MM.1S (cell line): ENCODE measurements around the gene BLOC1S3.

Experiments used
- DNase-seq: peaks from one replicate; pipeline ENCODE4 v3.0.0-alpha.2; 2015
- H2AFZ ChIP-seq: fragments of 300-600 bp; sonication (generic); 2 replicates; pipeline ENCODE4 v1.6.0; 2016; ENCODE audit warnings: antibody characterized with exemption, low read length
- H3F3A ChIP-seq: fragments of 300-600 bp; sonication (generic); 2 replicates; pipeline ENCODE4 v1.6.1; 2016; ENCODE audit warnings: mild to moderate bottlenecking, antibody characterized with exemption, low read length, moderate library complexity, mixed read lengths; ENCODE audit not compliant: insufficient read depth
- H3K27ac ChIP-seq: fragments of 300-600 bp; sonication (generic); 2 replicates; pipeline ENCODE4 v1.5.1; 2016; ENCODE audit warnings: mild to moderate bottlenecking, low read length
- H3K27me3 ChIP-seq: fragments of 300-600 bp; sonication (generic); replicated peaks from 2 replicates; pipeline ENCODE4 v1.6.0; 2016; ENCODE audit warnings: low read length; ENCODE audit not compliant: insufficient read depth
- H3K36me3 ChIP-seq: fragments of 300-600 bp; sonication (generic); replicated peaks from 2 replicates; pipeline ENCODE4 v1.6.1; 2016; ENCODE audit warnings: mild to moderate bottlenecking, low read length, mixed read lengths; ENCODE audit not compliant: insufficient read depth
- H3K4me1 ChIP-seq: fragments of 300-600 bp; sonication (generic); 2 replicates; pipeline ENCODE4 v1.6.1; 2016; ENCODE audit warnings: low read length, mixed read lengths
- H3K4me2 ChIP-seq: fragments of 300-600 bp; sonication (generic); 2 replicates; pipeline ENCODE4 v1.6.0; 2016; ENCODE audit warnings: low read depth, low read length
- H3K4me3 ChIP-seq: fragments of 300-600 bp; sonication (generic); 2 replicates; pipeline ENCODE4 v1.5.1; 2016; ENCODE audit warnings: low read length, mixed read lengths
- H3K79me2 ChIP-seq: fragments of 300-600 bp; sonication (generic); 2 replicates; pipeline ENCODE4 v1.6.1; 2016; ENCODE audit warnings: mixed run types, low read length, mixed read lengths
- H3K9ac ChIP-seq: fragments of 300-600 bp; sonication (generic); 2 replicates; pipeline ENCODE4 v1.6.1; 2016; ENCODE audit warnings: low read length, mixed read lengths
- H3K9me2 ChIP-seq: fragments of 300-600 bp; sonication (generic); replicated peaks from 2 replicates; pipeline ENCODE4 v1.6.1; 2016; ENCODE audit warnings: mild to moderate bottlenecking, low read length, mixed read lengths; ENCODE audit not compliant: insufficient read depth
- H3K9me3 ChIP-seq: fragments of 300-600 bp; sonication (generic); replicated peaks from 2 replicates; pipeline ENCODE4 v1.6.1; 2016; ENCODE audit warnings: mild to moderate bottlenecking, low read length, mixed read lengths; ENCODE audit not compliant: insufficient read depth
- H4K20me1 ChIP-seq: fragments of 300-600 bp; sonication (generic); 2 replicates; pipeline ENCODE4 v1.6.1; 2016; ENCODE audit warnings: mild to moderate bottlenecking, low read length, moderate library complexity, mixed read lengths; ENCODE audit not compliant: insufficient read depth
- EZH2 ChIP-seq: fragments of 300-600 bp; sonication (generic); optimal IDR thresholded peaks from 2 replicates; pipeline ENCODE3; 2017; ENCODE audit warnings: low read depth, mild to moderate bottlenecking, antibody characterized with exemption, low read length, mixed read lengths
- EZH2phosphoT487 ChIP-seq: fragments of 300-600 bp; sonication (generic); IDR thresholded peaks from 2 replicates; pipeline ENCODE4 v1.6.1; 2018; ENCODE audit warnings: antibody characterized with exemption, low read length
- TF ChIP-seq, protein P1 (sequence below): fragments of 300-600 bp; sonication (generic); IDR thresholded peaks from 2 replicates; pipeline ENCODE4 v1.5.1; 2016; ENCODE audit warnings: antibody characterized with exemption, low read length, mixed read lengths

The BLOC1S3 gene

DNA sequence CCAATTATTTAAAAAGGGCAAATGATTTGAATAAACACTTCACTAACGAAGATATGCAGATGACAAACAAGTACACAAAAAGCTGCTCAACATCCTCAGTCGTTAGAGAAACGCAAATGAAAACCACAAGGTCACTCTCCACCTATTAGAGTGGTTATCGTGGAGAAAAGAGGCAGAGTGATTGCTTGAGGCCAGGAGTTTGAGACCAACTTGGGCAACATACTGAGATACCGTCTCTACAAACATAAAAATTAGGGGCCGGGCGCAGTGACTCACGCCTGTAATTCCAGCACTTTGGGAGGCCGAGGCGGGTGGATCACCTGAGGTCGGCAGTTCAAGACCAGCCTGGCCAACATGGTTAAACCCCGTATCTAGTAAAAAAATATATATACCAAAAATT, 27.2 kb downstream of the BLOC1S3 start:
- H3K4me2 ChIP-seq, result no peak overlapping the region
- no peaks in the 10 kb centered on the region for H3F3A ChIP-seq
- no peaks in the 10 kb centered on the region for H3K9me3 ChIP-seq
- TF ChIP-seq EZH2 (no peak), EZH2phosphoT487 (no peak)
- TF ChIP-seq, protein P1, sequence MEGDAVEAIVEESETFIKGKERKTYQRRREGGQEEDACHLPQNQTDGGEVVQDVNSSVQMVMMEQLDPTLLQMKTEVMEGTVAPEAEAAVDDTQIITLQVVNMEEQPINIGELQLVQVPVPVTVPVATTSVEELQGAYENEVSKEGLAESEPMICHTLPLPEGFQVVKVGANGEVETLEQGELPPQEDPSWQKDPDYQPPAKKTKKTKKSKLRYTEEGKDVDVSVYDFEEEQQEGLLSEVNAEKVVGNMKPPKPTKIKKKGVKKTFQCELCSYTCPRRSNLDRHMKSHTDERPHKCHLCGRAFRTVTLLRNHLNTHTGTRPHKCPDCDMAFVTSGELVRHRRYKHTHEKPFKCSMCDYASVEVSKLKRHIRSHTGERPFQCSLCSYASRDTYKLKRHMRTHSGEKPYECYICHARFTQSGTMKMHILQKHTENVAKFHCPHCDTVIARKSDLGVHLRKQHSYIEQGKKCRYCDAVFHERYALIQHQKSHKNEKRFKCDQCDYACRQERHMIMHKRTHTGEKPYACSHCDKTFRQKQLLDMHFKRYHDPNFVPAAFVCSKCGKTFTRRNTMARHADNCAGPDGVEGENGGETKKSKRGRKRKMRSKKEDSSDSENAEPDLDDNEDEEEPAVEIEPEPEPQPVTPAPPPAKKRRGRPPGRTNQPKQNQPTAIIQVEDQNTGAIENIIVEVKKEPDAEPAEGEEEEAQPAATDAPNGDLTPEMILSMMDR, result no peak
- no peaks in the 10 kb centered on the region for H3K36me3 ChIP-seq
- no peak overlapping the region for H3K27ac ChIP-seq
- no peaks in the 10 kb centered on the region for H3K79me2 ChIP-seq
- no peak overlapping the region for H3K9ac ChIP-seq
- H3K27me3 ChIP-seq, result no peaks in the 10 kb centered on the region; the same call in 1 of the 2 replicates
- H3K9me2 ChIP-seq, result no peaks in the 10 kb centered on the region
- H3K4me3 ChIP-seq, result no peak overlapping the region
- no peaks in the 10 kb centered on the region for H3K4me1 ChIP-seq
- DNase-seq, result no peak
- H2AFZ ChIP-seq, result no peak overlapping the region
- no peaks in the 10 kb centered on the region for H4K20me1 ChIP-seq

DNA sequence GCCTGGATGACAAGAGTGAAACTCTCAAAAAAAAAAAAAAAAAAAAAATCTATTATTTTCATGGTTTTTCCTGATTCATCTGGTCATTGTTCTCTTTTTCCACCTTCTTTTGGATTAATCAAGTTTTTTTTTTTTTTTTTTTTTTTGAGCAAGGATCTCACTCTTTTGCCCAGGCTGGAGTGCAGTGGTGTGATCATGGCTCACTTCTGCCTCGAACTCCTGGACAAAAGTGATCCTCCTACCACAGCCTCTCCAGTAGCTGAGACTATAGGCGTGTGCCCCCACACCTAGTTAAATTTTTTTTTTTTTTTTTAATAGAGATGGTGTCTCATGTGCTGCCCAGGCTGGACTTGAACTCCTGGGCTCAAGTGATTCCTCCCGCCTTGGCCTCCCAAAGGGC, 27.7 kb downstream of the BLOC1S3 start:
- Histone ChIP-seq H3K27ac (no peak overlapping the region), H4K20me1 (no peaks in the 10 kb centered on the region), H3K9me3 (no peaks in the 10 kb centered on the region), H3F3A (no peaks in the 10 kb centered on the region), H3K4me3 (no peak overlapping the region), H3K4me1 (no peaks in the 10 kb centered on the region), H3K36me3 (no peaks in the 10 kb centered on the region), H3K9ac (no peak overlapping the region), H3K9me2 (no peaks in the 10 kb centered on the region), H2AFZ (no peak overlapping the region), H3K4me2 (no peak overlapping the region), H3K27me3 (no peaks in the 10 kb centered on the region; the same call in 1 of the 2 replicates), H3K79me2 (no peaks in the 10 kb centered on the region)
- no peak for DNase-seq
- TF ChIP-seq EZH2phosphoT487 (no peak), EZH2 (no peak)
- TF ChIP-seq, protein P1, result no peak

DNA sequence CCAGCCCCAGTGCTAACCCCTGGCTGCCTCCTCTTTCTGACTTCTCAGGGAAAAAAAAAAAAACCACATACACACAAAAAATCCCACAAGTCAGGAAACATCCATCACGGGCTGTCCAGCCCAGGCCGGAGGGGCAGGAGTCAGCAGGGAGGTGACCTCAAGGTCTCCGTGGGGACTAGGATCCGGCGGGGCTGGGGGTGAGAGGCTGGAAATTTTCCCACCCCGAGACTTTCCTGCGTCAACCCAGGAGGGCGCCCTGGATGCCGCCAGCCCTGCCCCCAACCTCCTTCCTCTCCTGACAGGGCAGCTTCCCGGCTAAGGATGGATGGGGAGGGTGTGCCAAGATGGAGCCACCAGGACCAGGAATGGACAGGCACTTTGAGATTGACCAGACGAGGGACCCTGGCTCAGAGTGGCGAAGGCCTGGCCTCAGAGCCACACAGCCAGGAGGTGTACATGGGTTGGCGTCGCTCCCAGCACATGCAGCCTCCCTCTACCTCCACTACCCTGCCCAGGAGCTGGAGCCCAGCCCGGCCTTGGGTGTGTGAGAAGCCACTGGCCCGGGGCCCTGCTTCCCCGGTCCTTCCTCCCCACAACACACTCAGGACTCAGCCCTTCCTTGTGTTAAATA, 33.3 kb downstream of the BLOC1S3 start:
- Histone ChIP-seq H3K27me3 (peaks cover 39% of the 10 kb centered on the region), H3K9me2 (no peaks in the 10 kb centered on the region), H3K4me1 (no peaks in the 10 kb centered on the region), H3F3A (no peaks in the 10 kb centered on the region), H3K36me3 (no peaks in the 10 kb centered on the region), H2AFZ (no peak overlapping the region), H3K79me2 (no peaks in the 10 kb centered on the region), H4K20me1 (no peaks in the 10 kb centered on the region), H3K4me2 (no peak overlapping the region), H3K9ac (no peak overlapping the region), H3K4me3 (no peak overlapping the region), H3K27ac (no peak overlapping the region), H3K9me3 (no peaks in the 10 kb centered on the region)
- TF ChIP-seq, protein P1, result no peak
- TF ChIP-seq EZH2 (no peak), EZH2phosphoT487 (no peak)
- DNase-seq, result no peak
